Erythroblast (primary cell): ENCODE data around the gene DDX60.

ENCODE experiments used
- GATA1 ChIP-seq: IDR thresholded peaks from 2 replicates; pipeline ENCODE4 v1.6.1; 2011; ENCODE audit warnings: low read depth, mild to moderate bottlenecking, control low read depth, low read length, moderate library complexity
- POLR2A ChIP-seq: IDR thresholded peaks from 2 replicates; pipeline ENCODE4 v1.6.1; 2011; ENCODE audit warnings: mild to moderate bottlenecking, low read length

- TF ChIP-seq POLR2A: no peak
- TF ChIP-seq GATA1: no peak
Observed at GRCh38 chr4:168304744-168305459, 13.7 kb downstream of the DDX60 start.
